HPDE6-E6E7 (cell line): ENCODE data around the gene AFF3.

ENCODE experiments used
- DNase-seq: peaks from one replicate; pipeline ENCODE4 v3.0.0; 2011; ENCODE audit warnings: missing footprints; ENCODE audit errors: extremely low spot score

Gene AFF3

GRCh38 chr2:99608861-99609260, 533.5 kb downstream of the AFF3 start:
- DNase-seq = no peak

- DNase-seq = no peak
Observed at GRCh38 chr2:99607861-99608491, 534.4 kb downstream of the AFF3 start.

- no peak for DNase-seq
Observed at GRCh38 chr2:99607454-99607853, 534.9 kb downstream of the AFF3 start.

GRCh38 chr2:99605036-99605435, 537.4 kb downstream of the AFF3 start:
- no peak for DNase-seq

- DNase-seq = no peak
Observed at GRCh38 chr2:99602476-99602875, 539.9 kb downstream of the AFF3 start.

- DNase-seq = no peak
Observed at GRCh38 chr2:99600981-99601651, 541.3 kb downstream of the AFF3 start.

GRCh38 chr2:99598441-99598840, 543.9 kb downstream of the AFF3 start:
- no peak for DNase-seq

GRCh38 chr2:99597616-99598015, 544.8 kb downstream of the AFF3 start:
- DNase-seq = no peak

GRCh38 chr2:99595373-99595772, 547.0 kb downstream of the AFF3 start:
- no peak for DNase-seq

GRCh38 chr2:99593692-99594427, 548.5 kb downstream of the AFF3 start:
- no peak for DNase-seq

- no peak for DNase-seq
Observed at GRCh38 chr2:99576775-99577174, 565.6 kb downstream of the AFF3 start.

- no peak for DNase-seq
Observed at GRCh38 chr2:99573634-99574251, 568.6 kb downstream of the AFF3 start.

GRCh38 chr2:99572373-99573164, 569.8 kb downstream of the AFF3 start:
- peak; percentile 8 for DNase-seq

GRCh38 chr2:99571954-99572353, 570.4 kb downstream of the AFF3 start:
- DNase-seq = no peak

GRCh38 chr2:99571533-99571932, 570.9 kb downstream of the AFF3 start:
- DNase-seq = no peak

GRCh38 chr2:99571021-99571420, 571.4 kb downstream of the AFF3 start:
- DNase-seq = no peak

- no peak for DNase-seq
Observed at GRCh38 chr2:99569386-99569785, 573.0 kb downstream of the AFF3 start.

GRCh38 chr2:99565227-99565626, 577.2 kb downstream of the AFF3 start:
- DNase-seq = no peak

GRCh38 chr2:99562516-99562915, 579.9 kb downstream of the AFF3 start:
- DNase-seq = no peak

- no peak for DNase-seq
Observed at GRCh38 chr2:99561804-99562203, 580.6 kb downstream of the AFF3 start.

- DNase-seq = peak; percentile 75
Observed at GRCh38 chr2:99559075-99559662, 583.2 kb downstream of the AFF3 start.
